ENCODE results near the gene TBC1D19.

GRCh38 chr4:26762650-26763049 lies 178.8 kb downstream of the TBC1D19 start:
- TF ChIP-seq CTCF (IDR thresholded peaks at IDR 0.05) (no peak), POLR2AphosphoS5 (IDR thresholded peaks at IDR 0.05) (no peak), POLR2A (IDR thresholded peaks at IDR 0.05) (no peak)
